Liver (tissue), 9 donors: ENCODE data around the gene SLC25A25. TPM values are rescaled to one million over a fixed set of nuclear protein-coding genes. Genes with fewer than 3 reads are reported as not detected.

Experiments
- DNase-seq: peaks from one replicate; pipeline ENCODE4 v3.0.0-alpha.2; 2017; ENCODE audit warnings: low spot score
- H3K27ac ChIP-seq, 2 donors: one replicate each; pipeline ENCODE4 v1.7.0; 2013; ENCODE audit warnings: inconsistent platforms in 2 of 2, low read length in 2 of 2, control low read depth in 1 of 2, low read depth in 1 of 2, mild to moderate bottlenecking in 1 of 2
- H3K27me3 ChIP-seq, 4 donors: one replicate each; pipeline versions ENCODE4 v1.6.1 to v1.7.0; 2013; ENCODE audit warnings: low read length in 3 of 4, inconsistent platforms in 1 of 4, mild to moderate bottlenecking in 1 of 4, moderate library complexity in 1 of 4; ENCODE audit not compliant: control insufficient read depth in 4 of 4, insufficient read depth in 4 of 4
- H3K36me3 ChIP-seq, 4 donors: one replicate each; pipeline versions ENCODE4 v1.6.1 to v1.7.0; 2013; ENCODE audit warnings: low read length in 3 of 4, mild to moderate bottlenecking in 3 of 4, low read depth in 1 of 4, moderate library complexity in 1 of 4; ENCODE audit not compliant: control insufficient read depth in 4 of 4, insufficient read depth in 3 of 4
- H3K4me1 ChIP-seq, 4 donors: one replicate each; pipeline versions ENCODE4 v1.6.1 to v1.7.0; 2013; ENCODE audit warnings: low read length in 3 of 4, mild to moderate bottlenecking in 3 of 4, moderate library complexity in 1 of 4; ENCODE audit not compliant: control insufficient read depth in 4 of 4, insufficient read depth in 4 of 4
- H3K4me3 ChIP-seq, 3 donors: one replicate each; pipeline versions ENCODE4 v1.6.1 to v1.7.0; 2013; ENCODE audit warnings: low read length in 3 of 3, control low read depth in 1 of 3, low read depth in 1 of 3, mild to moderate bottlenecking in 1 of 3
- H3K9ac ChIP-seq, 2 donors: one replicate each; pipeline ENCODE4 v1.7.0; 2013; ENCODE audit warnings: low read length in 2 of 2, mild to moderate bottlenecking in 2 of 2, moderate library complexity in 2 of 2, control low read depth in 1 of 2, low read depth in 1 of 2
- H3K9me3 ChIP-seq, 4 donors: one replicate each; pipeline versions ENCODE4 v1.6.1 to v1.7.0; 2013; ENCODE audit warnings: low read length in 3 of 4; ENCODE audit not compliant: control insufficient read depth in 4 of 4
- ATF3 ChIP-seq: IDR thresholded peaks from 2 replicates; pipeline ENCODE4 v1.6.1; 2016; ENCODE audit warnings: antibody characterized with exemption
- HNF4A ChIP-seq, 2 donors: conservative IDR thresholded peaks; 2 replicates each; pipeline ENCODE4 v1.6.1; 2016; ENCODE audit warnings: antibody characterized with exemption in 2 of 2, mild to moderate bottlenecking in 2 of 2
- MAX ChIP-seq: IDR thresholded peaks from 2 replicates; pipeline ENCODE4 v1.6.1; 2016; ENCODE audit warnings: antibody characterized with exemption
- REST ChIP-seq: IDR thresholded peaks from 2 replicates; pipeline ENCODE4 v1.6.1; 2016; ENCODE audit warnings: antibody characterized with exemption, mild to moderate bottlenecking
- RXRA ChIP-seq, 2 donors: IDR thresholded peaks; 2 replicates each; pipeline ENCODE4 v1.6.1; 2017 to 2018; ENCODE audit warnings: antibody characterized with exemption in 2 of 2, mild to moderate bottlenecking in 1 of 2
- SP1 ChIP-seq: IDR thresholded peaks from 2 replicates; pipeline ENCODE4 v1.6.1; 2018; ENCODE audit warnings: antibody characterized with exemption, mild to moderate bottlenecking
- YY1 ChIP-seq: IDR thresholded peaks from 2 replicates; pipeline ENCODE4 v1.6.1; 2016; ENCODE audit warnings: antibody characterized with exemption, mild to moderate bottlenecking
- ZBTB33 ChIP-seq: IDR thresholded peaks from 2 replicates; pipeline ENCODE4 v1.6.1; 2016; ENCODE audit warnings: antibody characterized with exemption
- WGBS: extraction: QIAGEN DNeasy Blood & Tissue Kit; methylation state at CpG from one replicate; pipeline ENCODE4 v1.1.7; 2013; 5-methylcytosine and 5-hydroxymethylcytosine counted together
- polyA plus RNA-seq, 2 donors: library from polyadenylated mRNA; stranded (reverse) in 1 of 2; unstranded in 1 of 2; fragments of 200-250 nt in 1 of 2; fragments of >200 nt in 1 of 2; fragmentation: Nextera tagmentation in 1 of 2; extraction: Ambion mirVana in 1 of 2; gene quantifications; one replicate each; pipeline versions ENCODE4 v1.2.1 to v1.2.3, GENCODE V29; 2013 to 2015
- total RNA-seq, 2 donors: library from RNA; depleted of rRNA; stranded (reverse); fragments of >200 nt; gene quantifications; one replicate each; pipeline ENCODE4 v1.2.3, GENCODE V29; 2014
- donor health status: healthy.
- donor health status: healthy.
- donor health status: healthy.
- donor health status: healthy.
- donor health status: healthy.

The SLC25A25 gene
- total and polyA plus RNA-seq, 4 donors: 21.7 to 74.6 (median 39.3) TPM

- H3K9me3 ChIP-seq: no peaks in the 10 kb centered on the region
These were observed 10.2 kb upstream of the SLC25A25 start for GRCh38 chr9:128057724-128058409.

GRCh38 chr9:128059365-128059983, 8.6 kb upstream of the SLC25A25 start:
- no peak for DNase-seq
- Histone ChIP-seq H3K9ac (no peak overlapping the region), H3K27ac (no peak overlapping the region), H3K4me3 (no peak overlapping the region), H3K36me3 (peaks cover 0 to 6% (median under 1%) of the 10 kb centered on the region in 4 donors), H3K9me3 (no peaks in the 10 kb centered on the region), H3K27me3 (no peaks in the 10 kb centered on the region), H3K4me1 (peaks cover 17 to 29% (median 18%) of the 10 kb centered on the region in 4 donors)
- TF ChIP-seq ZBTB33: no peak
- TF ChIP-seq ATF3: no peak
- 95% methylated on average over 6 of the region's 6 CpGs for WGBS

More at GRCh38 chr9:128057724-128058409, 10.2 kb upstream of the SLC25A25 start:
- H3K27me3 ChIP-seq: no peaks in the 10 kb centered on the region
- WGBS: 63% methylated on average over 8 of the region's 8 CpGs
- no peak overlapping the region for H3K4me3 ChIP-seq
- H3K36me3 ChIP-seq: peaks cover 0 to 6% (median under 1%) of the 10 kb centered on the region in 4 donors
- no peak for DNase-seq
- TF ChIP-seq REST (no peak), SP1 (peak; percentile 12), RXRA (IDR thresholded peaks at IDR 0.05) (peak in 1 of 2 donors; percentile 45), YY1 (no peak), ZBTB33 (no peak), HNF4A (conservative IDR thresholded peaks at IDR 0.05) (peak in 1 of 2 donors; percentile 23), MAX (no peak)
- no peak overlapping the region for H3K9ac ChIP-seq
- H3K27ac ChIP-seq: no peak overlapping the region
- peaks cover 13 to 24% (median 17%) of the 10 kb centered on the region in 4 donors for H3K4me1 ChIP-seq
